PC-3 (cell line): ENCODE measurements around the gene PDK4. TPM values are rescaled to one million over a fixed set of nuclear protein-coding genes. Genes with fewer than 3 reads are reported as not detected.

Experiments used
- ATAC-seq: fragments of 200-7000 bp; cut with Tn5 transposase; 2 replicates; pipeline ENCODE4 v1.9.1; 2020; ENCODE audit warnings: mild to moderate bottlenecking, moderate library complexity
- BruUV-seq: library from RNA; stranded (reverse); fragments of 400-500 nt; replicated peaks from 2 replicates; lab custom pipeline; 2021; lab: Mats Ljungman, UMichigan
- CTCF ChIA-PET: fragments of 300-600 bp; sonication (Branson Sonifier 250); formaldehyde crosslinking; loops from one replicate; lab custom pipeline; 2022; ENCODE audit warnings: antibody characterized with exemption; lab: Charles Lee
- POLR2A ChIA-PET: fragments of 300-600 bp; sonication (Branson Sonifier 250); formaldehyde crosslinking; loops from one replicate; lab custom pipeline; 2022; ENCODE audit warnings: antibody characterized with exemption; ENCODE audit not compliant: unreplicated experiment; lab: Charles Lee
- DNase-seq: peaks from one replicate; pipeline ENCODE4 v3.0.0-alpha.2; 2015
- H2AFZ ChIP-seq: fragments of 300-600 bp; sonication (generic); 2 replicates; pipeline ENCODE4 v1.6.0; 2016; ENCODE audit warnings: antibody characterized with exemption, low read length
- H3F3A ChIP-seq: fragments of 300-600 bp; sonication (generic); one replicate; pipeline ENCODE4 v1.6.0; 2017; ENCODE audit warnings: antibody characterized with exemption, low read length, control low read depth, mild to moderate bottlenecking; ENCODE audit not compliant: unreplicated experiment
- H3K27ac ChIP-seq: fragments of 300-600 bp; sonication (generic); 2 replicates; pipeline ENCODE4 v1.5.1; 2016; ENCODE audit warnings: mild to moderate bottlenecking, low read length
- H3K27me3 ChIP-seq: fragments of 300-600 bp; sonication (generic); 2 replicates; pipeline ENCODE4 v1.6.1; 2016; ENCODE audit warnings: low read length, mixed read lengths
- H3K36me3 ChIP-seq: fragments of 300-600 bp; sonication (generic); 2 replicates; pipeline ENCODE4 v1.6.1; 2016; ENCODE audit warnings: low read depth, mixed run types, low read length, mixed read lengths
- H3K4me1 ChIP-seq: fragments of 300-600 bp; sonication (generic); 2 replicates; pipeline ENCODE4 v1.5.1; 2016; ENCODE audit warnings: low read length; ENCODE audit not compliant: insufficient read depth
- H3K4me2 ChIP-seq: fragments of 300-600 bp; sonication (generic); 2 replicates; pipeline ENCODE4 v1.6.0; 2016; ENCODE audit warnings: low read length
- H3K4me3 ChIP-seq: fragments of 300-600 bp; sonication (generic); 2 replicates; pipeline ENCODE4 v1.5.1; 2016; ENCODE audit warnings: mild to moderate bottlenecking, low read length, mixed read lengths
- H3K79me2 ChIP-seq: fragments of 300-600 bp; sonication (generic); 2 replicates; pipeline ENCODE4 v1.6.1; 2017; ENCODE audit warnings: low read length, mixed read lengths
- H3K9ac ChIP-seq: fragments of 300-600 bp; sonication (generic); 2 replicates; pipeline ENCODE4 v1.6.0; 2016; ENCODE audit warnings: mild to moderate bottlenecking, low read length
- H3K9me2 ChIP-seq: fragments of 300-600 bp; sonication (generic); replicated peaks from 2 replicates; pipeline ENCODE4 v1.6.1; 2016; ENCODE audit warnings: mixed run types, low read length, mixed read lengths
- H3K9me3 ChIP-seq: fragments of 300-600 bp; sonication (generic); 2 replicates; pipeline ENCODE4 v1.6.1; 2016; ENCODE audit warnings: low read length, mixed read lengths
- H4K20me1 ChIP-seq: fragments of 300-600 bp; sonication (generic); 2 replicates; pipeline ENCODE4 v1.6.1; 2016; ENCODE audit warnings: low read length, mixed read lengths
- EZH2 ChIP-seq: fragments of 300-600 bp; sonication (generic); IDR thresholded peaks from one replicate; pipeline ENCODE4 v1.6.1; 2017; ENCODE audit warnings: antibody characterized with exemption, mild to moderate bottlenecking, low read length; ENCODE audit not compliant: unreplicated experiment
- EZH2phosphoT487 ChIP-seq: fragments of 300-600 bp; sonication (generic); IDR thresholded peaks from 2 replicates; pipeline ENCODE4 v1.6.1; 2018; ENCODE audit warnings: mild to moderate bottlenecking, antibody characterized with exemption, low read length, borderline replicate concordance
- intact Hi-C: fragments of 100-400 bp; cut with micrococcal nuclease; formaldehyde crosslinking; loops from 2 replicates; pipeline ENCODE4 v1.9.0; 2023
- total RNA-seq: library from RNA; depleted of rRNA; stranded (reverse); fragments of >200 nt; gene quantifications from 2 replicates; pipeline ENCODE4 v1.2.3, GENCODE V29; 2014
- TF ChIP-seq, protein P1 (sequence below): fragments of 300-600 bp; sonication (generic); conservative IDR thresholded peaks from 2 replicates; pipeline ENCODE4 v1.5.1; 2017; ENCODE audit warnings: antibody characterized with exemption, low read depth, mild to moderate bottlenecking, low read length

The PDK4 gene
- total RNA-seq, 1 experiment from 2014 or later, result 3.2 TPM

DNA sequence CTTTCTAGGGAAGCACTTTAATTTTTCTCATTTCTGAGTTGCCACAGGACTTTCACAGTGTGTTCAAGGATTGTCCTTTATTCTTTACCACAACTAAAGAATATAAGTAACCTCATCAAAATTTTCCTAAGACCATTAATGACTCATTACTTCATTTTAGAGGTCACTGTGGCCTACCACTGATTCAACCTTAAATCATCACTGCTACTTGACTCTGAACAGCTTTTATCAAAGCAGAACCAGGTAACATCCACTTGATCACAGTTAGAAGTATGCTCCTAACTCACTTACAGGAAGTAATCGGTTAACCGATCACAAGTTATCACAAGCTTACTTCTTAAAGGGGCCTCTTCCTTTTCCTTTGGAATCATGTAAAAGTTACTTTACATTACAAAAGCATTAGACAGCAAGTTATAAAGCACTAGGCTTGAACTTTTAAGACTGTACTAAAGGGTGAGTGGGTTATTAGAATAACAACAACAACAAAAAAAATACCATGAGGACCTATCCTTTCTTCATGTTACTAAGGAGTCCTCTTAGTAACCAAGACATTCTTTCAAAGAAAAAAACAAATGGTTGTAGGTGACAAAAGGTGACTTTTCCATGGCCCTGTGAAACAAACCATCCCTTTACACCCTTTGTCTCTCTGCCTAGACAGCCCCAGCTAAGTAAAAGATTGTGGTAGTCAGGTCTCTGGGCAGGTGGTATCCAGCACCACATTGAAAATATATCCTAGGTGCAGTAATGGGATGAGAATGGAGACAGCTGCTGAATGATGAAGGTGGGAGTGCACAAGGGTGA is 40.0 kb upstream of the PDK4 start:
- CTCF ChIA-PET, result no interaction called here
- H3K4me2 ChIP-seq, result no peak overlapping the region
- BruUV-seq, result no TSS peak

DNA sequence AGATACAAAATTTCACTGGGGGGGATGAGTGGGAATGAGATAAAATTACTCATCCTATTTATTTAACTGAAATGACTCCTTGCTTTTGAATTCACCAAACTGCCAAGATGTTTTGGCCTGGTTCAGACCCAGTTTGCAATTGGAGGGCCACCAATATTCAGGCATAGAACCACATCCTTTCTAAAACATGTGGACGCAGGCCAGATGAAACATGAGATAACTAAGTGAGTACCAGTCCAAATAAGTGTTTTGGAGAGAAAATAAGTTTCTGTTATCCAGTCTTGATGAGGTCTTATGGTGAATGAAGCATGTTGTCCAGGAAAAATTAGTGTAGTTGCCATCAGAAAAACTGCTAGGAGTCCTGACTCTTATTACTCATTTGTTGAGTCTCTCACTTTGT is 36.3 kb upstream of the PDK4 start:
- Histone ChIP-seq H3K9me3 (no peaks in the 10 kb centered on the region), H4K20me1 (no peaks in the 10 kb centered on the region), H3K79me2 (no peaks in the 10 kb centered on the region), H3K27ac (no peak overlapping the region), H3K4me1 (peaks cover 12% of the 10 kb centered on the region; the same call in 1 of the 2 replicates), H3K9me2 (no peaks in the 10 kb centered on the region), H3K4me3 (no peak overlapping the region), H3K4me2 (no peak overlapping the region), H3K9ac (no peak overlapping the region), H3K36me3 (no peaks in the 10 kb centered on the region), H3F3A (no peaks in the 10 kb centered on the region), H2AFZ (no peak overlapping the region), H3K27me3 (no peaks in the 10 kb centered on the region)
- CTCF ChIA-PET, result no interaction called here
- TF ChIP-seq, protein P1, sequence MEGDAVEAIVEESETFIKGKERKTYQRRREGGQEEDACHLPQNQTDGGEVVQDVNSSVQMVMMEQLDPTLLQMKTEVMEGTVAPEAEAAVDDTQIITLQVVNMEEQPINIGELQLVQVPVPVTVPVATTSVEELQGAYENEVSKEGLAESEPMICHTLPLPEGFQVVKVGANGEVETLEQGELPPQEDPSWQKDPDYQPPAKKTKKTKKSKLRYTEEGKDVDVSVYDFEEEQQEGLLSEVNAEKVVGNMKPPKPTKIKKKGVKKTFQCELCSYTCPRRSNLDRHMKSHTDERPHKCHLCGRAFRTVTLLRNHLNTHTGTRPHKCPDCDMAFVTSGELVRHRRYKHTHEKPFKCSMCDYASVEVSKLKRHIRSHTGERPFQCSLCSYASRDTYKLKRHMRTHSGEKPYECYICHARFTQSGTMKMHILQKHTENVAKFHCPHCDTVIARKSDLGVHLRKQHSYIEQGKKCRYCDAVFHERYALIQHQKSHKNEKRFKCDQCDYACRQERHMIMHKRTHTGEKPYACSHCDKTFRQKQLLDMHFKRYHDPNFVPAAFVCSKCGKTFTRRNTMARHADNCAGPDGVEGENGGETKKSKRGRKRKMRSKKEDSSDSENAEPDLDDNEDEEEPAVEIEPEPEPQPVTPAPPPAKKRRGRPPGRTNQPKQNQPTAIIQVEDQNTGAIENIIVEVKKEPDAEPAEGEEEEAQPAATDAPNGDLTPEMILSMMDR, result no peak
- TF ChIP-seq EZH2, result no peak
- no TSS peak for BruUV-seq
- ATAC-seq (peak; percentile 68), DNase-seq (peak; percentile 30)
- POLR2A ChIA-PET, result no interaction called here
- intact Hi-C loops, result no loop called here

More for the DNA sequence above, 40.0 kb upstream of the PDK4 start:
- Histone ChIP-seq H2AFZ (no peak overlapping the region), H3K27ac (no peak overlapping the region), H4K20me1 (no peaks in the 10 kb centered on the region), H3K36me3 (no peaks in the 10 kb centered on the region), H3K4me3 (no peak overlapping the region), H3K9me2 (no peaks in the 10 kb centered on the region), H3K27me3 (peaks cover 4% of the 10 kb centered on the region; the same call in 1 of the 2 replicates), H3F3A (no peaks in the 10 kb centered on the region), H3K4me1 (peaks cover 12% of the 10 kb centered on the region; the same call in 1 of the 2 replicates), H3K79me2 (no peaks in the 10 kb centered on the region), H3K9me3 (no peaks in the 10 kb centered on the region), H3K9ac (no peak overlapping the region)
- DNase-seq (peak; percentile 44), ATAC-seq (peak; percentile 70)
- POLR2A ChIA-PET, result no interaction called here
- TF ChIP-seq EZH2 (no peak), EZH2phosphoT487 (no peak)
- TF ChIP-seq, protein P1, result no peak
- intact Hi-C loops, result no loop called here

DNA sequence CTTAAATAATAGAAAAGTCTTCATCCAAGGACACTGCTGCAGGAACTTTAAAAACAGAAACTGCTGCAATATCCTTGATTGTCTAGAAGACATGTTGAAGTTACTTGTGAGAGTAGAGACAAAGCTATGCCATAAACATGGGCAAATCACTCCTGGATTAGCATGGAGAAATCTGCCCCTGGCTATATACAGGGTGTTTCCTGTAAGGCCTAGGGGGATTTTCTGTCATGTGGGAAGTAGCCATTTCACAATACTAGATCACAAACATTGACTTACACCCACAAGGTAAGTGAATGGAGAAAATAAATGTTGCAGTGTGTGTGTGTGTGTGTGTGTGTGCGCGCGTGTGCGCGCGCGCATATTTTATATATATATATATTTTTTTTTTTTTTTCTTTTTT is 35.2 kb upstream of the PDK4 start:
- TF ChIP-seq EZH2 (no peak), EZH2phosphoT487 (no peak)
- TF ChIP-seq, protein P1, result no peak
- ChIA-PET POLR2A (no interaction called here), CTCF (interaction anchor here (0.6 kb wide), 1 partner anchor 115 kb away, joined by 3 read pairs; no protein-coding TSS in a partner anchor)
- H3K27ac ChIP-seq, result no peak overlapping the region
- no peak overlapping the region for H3K9ac ChIP-seq
- BruUV-seq, result no TSS peak
- ATAC-seq (no peak), DNase-seq (peak; percentile 11)
- H3F3A ChIP-seq, result no peaks in the 10 kb centered on the region
- H3K4me2 ChIP-seq, result no peak overlapping the region
- H3K79me2 ChIP-seq, result no peaks in the 10 kb centered on the region
- H3K9me3 ChIP-seq, result no peaks in the 10 kb centered on the region
- H3K4me3 ChIP-seq, result no peak overlapping the region
- H4K20me1 ChIP-seq, result no peaks in the 10 kb centered on the region
- intact Hi-C loops, result no loop called here
- no peaks in the 10 kb centered on the region for H3K27me3 ChIP-seq
- H3K36me3 ChIP-seq, result no peaks in the 10 kb centered on the region
- no peak overlapping the region for H2AFZ ChIP-seq
- H3K9me2 ChIP-seq, result no peaks in the 10 kb centered on the region
- peaks cover 10% of the 10 kb centered on the region; the same call in 1 of the 2 replicates for H3K4me1 ChIP-seq
